K562 (cell line): ENCODE results near the gene DHX57. TPM values are rescaled to one million over a fixed set of nuclear protein-coding genes. Genes with fewer than 3 reads are reported as not detected.

Experiments
- CC2D1A ChIP-seq: fragments of 450-650 bp; IDR thresholded peaks from 2 replicates; pipeline ENCODE4 v1.6.1; 2017; ENCODE audit warnings: mild to moderate bottlenecking
- JUNB ChIP-seq: fragments of 450-650 bp; formaldehyde crosslinking; conservative IDR thresholded peaks from 2 replicates; pipeline ENCODE4 v1.4.0; 2020; ENCODE audit warnings: mild to moderate bottlenecking
- KLF13 ChIP-seq: fragments of 450-650 bp; IDR thresholded peaks from 2 replicates; pipeline ENCODE4 v1.6.1; 2016; ENCODE audit warnings: missing genetic modification characterization, low read depth, mild to moderate bottlenecking, missing compliant biosample characterization, moderate library complexity, borderline replicate concordance
- NFIX ChIP-seq: fragments of 250-450 bp; sonication (Bioruptor Pico); IDR thresholded peaks from 2 replicates; pipeline ENCODE4 v1.4.0; 2020; ENCODE audit warnings: low read depth, mild to moderate bottlenecking, moderate library complexity
- PCBP1 ChIP-seq: fragments of 200-400 bp; formaldehyde crosslinking; IDR thresholded peaks from 2 replicates; pipeline ENCODE4 v1.6.1; 2018; ENCODE audit warnings: mild to moderate bottlenecking, low read depth, low read length; ENCODE audit not compliant: poor library complexity, severe bottlenecking
- RBFOX2 ChIP-seq: fragments of 200-400 bp; formaldehyde crosslinking; IDR thresholded peaks from 2 replicates; pipeline ENCODE4 v1.6.1; 2017; ENCODE audit warnings: low read depth, mild to moderate bottlenecking, low read length, moderate library complexity
- SMAD3 ChIP-seq: fragments of 450-650 bp; formaldehyde crosslinking; conservative IDR thresholded peaks from 2 replicates; pipeline ENCODE4 v1.4.0; 2020; ENCODE audit warnings: mild to moderate bottlenecking
- TCF7 ChIP-seq: sonication (generic); IDR thresholded peaks from 2 replicates; pipeline ENCODE4 v1.6.1; 2016; ENCODE audit warnings: antibody characterized with exemption, borderline replicate concordance
- ZNF175 ChIP-seq: fragments of 200-800 bp; sonication (Bioruptor generic); IDR thresholded peaks from 2 replicates; pipeline ENCODE4 v1.6.1; 2016; ENCODE audit warnings: low read depth, mild to moderate bottlenecking, missing genetic modification characterization, missing compliant biosample characterization
- ZNF431 ChIP-seq: sonication (generic); formaldehyde crosslinking; IDR thresholded peaks from 2 replicates; pipeline ENCODE4 v1.8.0; 2022; ENCODE audit warnings: mild to moderate bottlenecking, missing genetic modification reagents
- polyA plus RNA-seq, 8 experiments: library from polyadenylated mRNA; depleted of rRNA in 4 of 8; stranded (reverse) in 5 of 8; unstranded in 3 of 8; fragments of >200 nt; fragmentation: Nextera tagmentation in 2 of 8; fragmentation: Illumina TruSeq in 1 of 8; extraction: Ambion mirVana in 2 of 8; extraction: Trizol in 1 of 8; gene quantifications; 2 replicates each; pipeline versions ENCODE4 v1.2.1 to v1.2.3, GENCODE V29; 2011 to 2014; ENCODE audit warnings: inconsistent platforms in 1 of 8, missing spikeins in 1 of 8
- total RNA-seq, 7 experiments: library from RNA; depleted of rRNA in 6 of 7; stranded (reverse); fragments of >200 nt in 6 of 7; fragmentation: Illumina TruSeq in 2 of 7; extraction: Trizol in 2 of 7; gene quantifications; 2 replicates each; pipeline versions ENCODE4 v1.2.1 to v1.2.3, GENCODE V29; 2011 to 2021; ENCODE audit warnings: low replicate concordance in 1 of 7
- TF ChIP-seq, protein P1 (sequence below), 2 experiments: IDR thresholded peaks in 1 of 2; conservative IDR thresholded peaks in 1 of 2; 2 replicates each; pipeline ENCODE4 v1.6.1; 2016; ENCODE audit warnings: low read depth in 2 of 2, mild to moderate bottlenecking in 1 of 2, missing compliant biosample characterization in 1 of 2, missing genetic modification characterization in 1 of 2, moderate library complexity in 1 of 2
- TF ChIP-seq, protein P2 (sequence below): fragments of 150-350 bp; conservative IDR thresholded peaks from 2 replicates; pipeline ENCODE4 v1.6.1; 2014; ENCODE audit warnings: low read length
- TF ChIP-seq, protein P3 (sequence below), 2 experiments: fragments of 450-650 bp in 1 of 2; sonication (generic) in 1 of 2; formaldehyde crosslinking in 1 of 2; IDR thresholded peaks in 1 of 2; conservative IDR thresholded peaks in 1 of 2; 2 replicates each; pipeline versions ENCODE4 v1.6.1 to v1.8.1; 2016 to 2023; ENCODE audit warnings: mild to moderate bottlenecking in 2 of 2, moderate library complexity in 2 of 2, inconsistent platforms in 1 of 2, missing genetic modification reagents in 1 of 2
- TF ChIP-seq, protein P4 (sequence below): fragments of 450-650 bp; IDR thresholded peaks from 2 replicates; pipeline ENCODE4 v1.6.1; 2016; ENCODE audit warnings: low read depth, mild to moderate bottlenecking, moderate library complexity
- TF ChIP-seq, protein P5 (sequence below), 2 experiments: fragments of 250-450 bp in 1 of 2; fragments of 450-650 bp in 1 of 2; sonication (Bioruptor Pico) in 1 of 2; IDR thresholded peaks; 2 replicates each; pipeline versions ENCODE4 v1.6.1 to v1.8.0; 2016 to 2021; ENCODE audit warnings: mild to moderate bottlenecking in 2 of 2, moderate library complexity in 2 of 2, missing compliant biosample characterization in 1 of 2, missing genetic modification characterization in 1 of 2
- TF ChIP-seq, protein P6 (sequence below): IDR thresholded peaks from 2 replicates; pipeline ENCODE4 v1.6.1; 2011; ENCODE audit not compliant: insufficient read length; ENCODE audit errors: extremely low read depth

Gene DHX57
- total and polyA plus RNA-seq, 9 of the 15 experiments (the other 6 are each of a cell fraction or from before 2014, with no cell fraction given): 7.4 to 23.6 (median 17.9) TPM

DNA sequence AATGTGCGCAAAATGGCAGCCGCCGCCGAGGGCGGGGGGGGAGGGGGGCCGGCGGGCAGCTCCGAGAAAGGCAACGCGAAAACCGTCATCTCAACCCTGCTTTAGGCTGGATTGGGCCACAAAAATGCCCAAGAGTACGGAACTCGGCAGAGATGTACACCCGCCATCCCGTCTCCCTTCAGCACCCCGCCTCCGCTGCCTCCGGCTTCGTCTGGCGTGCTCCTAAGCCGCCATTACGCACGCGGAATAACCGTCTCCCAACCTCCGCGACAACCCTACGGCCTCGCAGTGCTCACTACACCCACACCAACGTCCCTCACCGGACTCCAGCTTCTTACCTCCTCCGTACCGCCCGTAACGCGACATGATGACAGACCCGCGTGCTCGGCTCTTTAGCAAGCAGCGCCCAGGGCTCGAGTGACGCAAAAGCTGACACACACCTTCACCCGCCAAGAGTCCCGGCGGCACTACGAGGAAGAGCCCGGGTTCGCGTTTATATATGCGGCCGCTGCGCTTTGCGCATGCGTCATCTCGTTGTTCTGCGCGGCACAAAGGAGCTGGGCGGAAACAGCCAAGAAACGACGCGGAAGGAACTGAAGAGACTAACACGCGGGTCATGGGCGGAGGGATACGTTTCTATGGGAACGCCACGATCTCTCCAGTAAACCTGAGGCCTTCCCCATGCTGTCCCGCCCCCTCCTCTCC is 124.7 kb downstream of the DHX57 start, which contains the start of gene SRSF7 (continued):
- TF ChIP-seq, protein P1, sequence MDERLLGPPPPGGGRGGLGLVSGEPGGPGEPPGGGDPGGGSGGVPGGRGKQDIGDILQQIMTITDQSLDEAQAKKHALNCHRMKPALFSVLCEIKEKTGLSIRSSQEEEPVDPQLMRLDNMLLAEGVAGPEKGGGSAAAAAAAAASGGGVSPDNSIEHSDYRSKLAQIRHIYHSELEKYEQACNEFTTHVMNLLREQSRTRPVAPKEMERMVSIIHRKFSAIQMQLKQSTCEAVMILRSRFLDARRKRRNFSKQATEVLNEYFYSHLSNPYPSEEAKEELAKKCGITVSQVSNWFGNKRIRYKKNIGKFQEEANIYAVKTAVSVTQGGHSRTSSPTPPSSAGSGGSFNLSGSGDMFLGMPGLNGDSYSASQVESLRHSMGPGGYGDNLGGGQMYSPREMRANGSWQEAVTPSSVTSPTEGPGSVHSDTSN (CRISPR knock-in tag; IDR thresholded peaks at IDR 0.05; ENCODE audit: low read depth): no peak
- TF ChIP-seq, protein P1 (tag; conservative IDR thresholded peaks at IDR 0.05; ENCODE audit: low read depth): no peak
- TF ChIP-seq PCBP1: peak; percentile 67
- TF ChIP-seq SMAD3: peak; percentile 63; the same call in 1 of the 2 replicates
- TF ChIP-seq JUNB (CRISPR knock-in tag): 0 out of 2 replicates have a peak, but pooled peaks have one; percentile 25
- peak; percentile 73; the same call in 1 of the 2 replicates for TF ChIP-seq ZNF175 (CRISPR knock-in tag)
- TF ChIP-seq TCF7: 0 out of 2 replicates have a peak, but pooled peaks have one; percentile 45
- TF ChIP-seq, protein P2, sequence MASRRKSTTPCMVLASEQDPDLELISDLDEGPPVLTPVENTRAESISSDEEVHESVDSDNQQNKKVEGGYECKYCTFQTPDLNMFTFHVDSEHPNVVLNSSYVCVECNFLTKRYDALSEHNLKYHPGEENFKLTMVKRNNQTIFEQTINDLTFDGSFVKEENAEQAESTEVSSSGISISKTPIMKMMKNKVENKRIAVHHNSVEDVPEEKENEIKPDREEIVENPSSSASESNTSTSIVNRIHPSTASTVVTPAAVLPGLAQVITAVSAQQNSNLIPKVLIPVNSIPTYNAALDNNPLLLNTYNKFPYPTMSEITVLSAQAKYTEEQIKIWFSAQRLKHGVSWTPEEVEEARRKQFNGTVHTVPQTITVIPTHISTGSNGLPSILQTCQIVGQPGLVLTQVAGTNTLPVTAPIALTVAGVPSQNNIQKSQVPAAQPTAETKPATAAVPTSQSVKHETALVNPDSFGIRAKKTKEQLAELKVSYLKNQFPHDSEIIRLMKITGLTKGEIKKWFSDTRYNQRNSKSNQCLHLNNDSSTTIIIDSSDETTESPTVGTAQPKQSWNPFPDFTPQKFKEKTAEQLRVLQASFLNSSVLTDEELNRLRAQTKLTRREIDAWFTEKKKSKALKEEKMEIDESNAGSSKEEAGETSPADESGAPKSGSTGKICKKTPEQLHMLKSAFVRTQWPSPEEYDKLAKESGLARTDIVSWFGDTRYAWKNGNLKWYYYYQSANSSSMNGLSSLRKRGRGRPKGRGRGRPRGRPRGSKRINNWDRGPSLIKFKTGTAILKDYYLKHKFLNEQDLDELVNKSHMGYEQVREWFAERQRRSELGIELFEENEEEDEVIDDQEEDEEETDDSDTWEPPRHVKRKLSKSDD: peak; percentile 61; the same call in 1 of the 2 replicates
- TF ChIP-seq, protein P3, sequence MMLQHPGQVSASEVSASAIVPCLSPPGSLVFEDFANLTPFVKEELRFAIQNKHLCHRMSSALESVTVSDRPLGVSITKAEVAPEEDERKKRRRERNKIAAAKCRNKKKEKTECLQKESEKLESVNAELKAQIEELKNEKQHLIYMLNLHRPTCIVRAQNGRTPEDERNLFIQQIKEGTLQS (IDR thresholded peaks at IDR 0.05): peak; percentile 73
- TF ChIP-seq, protein P3 (CRISPR knock-in tag; conservative IDR thresholded peaks at IDR 0.05): peak; percentile 98
- TF ChIP-seq, protein P4, sequence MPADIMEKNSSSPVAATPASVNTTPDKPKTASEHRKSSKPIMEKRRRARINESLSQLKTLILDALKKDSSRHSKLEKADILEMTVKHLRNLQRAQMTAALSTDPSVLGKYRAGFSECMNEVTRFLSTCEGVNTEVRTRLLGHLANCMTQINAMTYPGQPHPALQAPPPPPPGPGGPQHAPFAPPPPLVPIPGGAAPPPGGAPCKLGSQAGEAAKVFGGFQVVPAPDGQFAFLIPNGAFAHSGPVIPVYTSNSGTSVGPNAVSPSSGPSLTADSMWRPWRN: no peak
- TF ChIP-seq NFIX (CRISPR knock-in tag): no peak
- TF ChIP-seq, protein P5, sequence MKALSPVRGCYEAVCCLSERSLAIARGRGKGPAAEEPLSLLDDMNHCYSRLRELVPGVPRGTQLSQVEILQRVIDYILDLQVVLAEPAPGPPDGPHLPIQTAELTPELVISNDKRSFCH (CRISPR knock-in tag; IDR thresholded peaks at IDR 0.05): no peak
- TF ChIP-seq, protein P5 (tag; IDR thresholded peaks at IDR 0.05): peak; percentile 90
- TF ChIP-seq, protein P6, sequence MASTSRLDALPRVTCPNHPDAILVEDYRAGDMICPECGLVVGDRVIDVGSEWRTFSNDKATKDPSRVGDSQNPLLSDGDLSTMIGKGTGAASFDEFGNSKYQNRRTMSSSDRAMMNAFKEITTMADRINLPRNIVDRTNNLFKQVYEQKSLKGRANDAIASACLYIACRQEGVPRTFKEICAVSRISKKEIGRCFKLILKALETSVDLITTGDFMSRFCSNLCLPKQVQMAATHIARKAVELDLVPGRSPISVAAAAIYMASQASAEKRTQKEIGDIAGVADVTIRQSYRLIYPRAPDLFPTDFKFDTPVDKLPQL: peak; percentile 92
- TF ChIP-seq RBFOX2: peak; percentile 98
- peak; percentile 38 for TF ChIP-seq KLF13 (tag)
- TF ChIP-seq CC2D1A: peak; percentile 57; the same call in 1 of the 2 replicates
- TF ChIP-seq ZNF431: peak; percentile 61
